ENCODE measurements around the gene EEA1.
"Not testable (repeated sequence)": the region's sequence is repeated elsewhere in the genome, so short reads cannot be mapped to it uniquely, and the experiment has no call there.

EEA1 gene

GRCh38 chr12:92844151-92844763, 84.8 kb downstream of the EEA1 start:
- H3K4me3 ChIP-seq (ENCODE audit: low read length) = no peak overlapping the region
- TF ChIP-seq ZNF274 (IDR thresholded peaks at IDR 0.05; ENCODE audit: low read depth, low read length) = no peak

- TF ChIP-seq ZNF274 (IDR thresholded peaks at IDR 0.05; ENCODE audit: low read depth, low read length) = no peak
- no peak overlapping the region for H3K4me3 ChIP-seq (ENCODE audit: low read length)
Measured at GRCh38 chr12:92829686-92830282, 99.3 kb downstream of the EEA1 start.

- TF ChIP-seq ZNF274 (IDR thresholded peaks at IDR 0.05; ENCODE audit: low read depth, low read length) = no peak
- H3K4me3 ChIP-seq (ENCODE audit: low read length) = no peak overlapping the region
Measured at GRCh38 chr12:92828565-92828964, 100.5 kb downstream of the EEA1 start.

- H3K4me3 ChIP-seq (ENCODE audit: low read length) = no peak overlapping the region
- no peak for TF ChIP-seq ZNF274 (IDR thresholded peaks at IDR 0.05; ENCODE audit: low read depth, low read length)
Measured at GRCh38 chr12:92827836-92828431, 101.2 kb downstream of the EEA1 start.

- TF ChIP-seq ZNF274 (IDR thresholded peaks at IDR 0.05; ENCODE audit: low read depth, low read length) = no peak
- H3K4me3 ChIP-seq (ENCODE audit: low read length) = no peak overlapping the region
Measured at GRCh38 chr12:92821142-92821541, 108.0 kb downstream of the EEA1 start.

- no peak for TF ChIP-seq ZNF274 (IDR thresholded peaks at IDR 0.05; ENCODE audit: low read depth, low read length)
- no peak overlapping the region for H3K4me3 ChIP-seq (ENCODE audit: low read length)
Measured at GRCh38 chr12:92814584-92814983, 114.5 kb downstream of the EEA1 start.

GRCh38 chr12:92810370-92810769, 118.7 kb downstream of the EEA1 start:
- no peak for TF ChIP-seq ZNF274 (IDR thresholded peaks at IDR 0.05; ENCODE audit: low read depth, low read length)
- H3K4me3 ChIP-seq (ENCODE audit: low read length) = no peak overlapping the region

- no peak for TF ChIP-seq ZNF274 (IDR thresholded peaks at IDR 0.05; ENCODE audit: low read depth, low read length)
- H3K4me3 ChIP-seq (ENCODE audit: low read length) = no peak overlapping the region
Measured at GRCh38 chr12:92803903-92804302, 125.2 kb downstream of the EEA1 start.

- no peak for TF ChIP-seq ZNF274 (IDR thresholded peaks at IDR 0.05; ENCODE audit: low read depth, low read length)
- no peak overlapping the region for H3K4me3 ChIP-seq (ENCODE audit: low read length)
Measured at GRCh38 chr12:92802906-92803305, 126.2 kb downstream of the EEA1 start.

- no peak for TF ChIP-seq ZNF274 (IDR thresholded peaks at IDR 0.05; ENCODE audit: low read depth, low read length)
- H3K4me3 ChIP-seq (ENCODE audit: low read length) = no peak overlapping the region
Measured at GRCh38 chr12:92796650-92797049, 132.4 kb downstream of the EEA1 start.

- TF ChIP-seq ZNF274 (IDR thresholded peaks at IDR 0.05; ENCODE audit: low read depth, low read length) = no peak
- no peak overlapping the region for H3K4me3 ChIP-seq (ENCODE audit: low read length)
Measured at GRCh38 chr12:92794814-92795213, 134.3 kb downstream of the EEA1 start.

GRCh38 chr12:92794356-92794755, 134.7 kb downstream of the EEA1 start:
- H3K4me3 ChIP-seq (ENCODE audit: low read length) = not testable (repeated sequence)

- TF ChIP-seq ZNF274 (IDR thresholded peaks at IDR 0.05; ENCODE audit: low read depth, low read length) = no peak
- H3K4me3 ChIP-seq (ENCODE audit: low read length) = no peak overlapping the region
Measured at GRCh38 chr12:92786045-92786444, 143.1 kb downstream of the EEA1 start.

GRCh38 chr12:92785563-92785950, 143.5 kb downstream of the EEA1 start:
- no peak for TF ChIP-seq ZNF274 (IDR thresholded peaks at IDR 0.05; ENCODE audit: low read depth, low read length)
- H3K4me3 ChIP-seq (ENCODE audit: low read length) = no peak overlapping the region

- TF ChIP-seq ZNF274 (IDR thresholded peaks at IDR 0.05; ENCODE audit: low read depth, low read length) = no peak
Measured at GRCh38 chr12:92784797-92785562, 144.1 kb downstream of the EEA1 start.

More at GRCh38 chr12:92784797-92785562, 144.1 kb downstream of the EEA1 start:
- no peak overlapping the region for H3K4me3 ChIP-seq (ENCODE audit: low read length)

All from GM08714 (cell line).